PC-9 (cell line): Measurements from ENCODE around the gene NECAP2.

ENCODE experiments used
- EZH2 ChIP-seq: fragments of 200-600 bp; sonication (generic); IDR thresholded peaks from 2 replicates; pipeline ENCODE4 v1.8.0; 2017; ENCODE audit warnings: antibody characterized with exemption, low read depth
- TF ChIP-seq, protein P1 (sequence below): fragments of 200-600 bp; sonication (generic); conservative IDR thresholded peaks from 2 replicates; pipeline ENCODE4 v1.6.1; 2017; ENCODE audit warnings: mixed run types, antibody characterized with exemption, mild to moderate bottlenecking, moderate library complexity

DNA sequence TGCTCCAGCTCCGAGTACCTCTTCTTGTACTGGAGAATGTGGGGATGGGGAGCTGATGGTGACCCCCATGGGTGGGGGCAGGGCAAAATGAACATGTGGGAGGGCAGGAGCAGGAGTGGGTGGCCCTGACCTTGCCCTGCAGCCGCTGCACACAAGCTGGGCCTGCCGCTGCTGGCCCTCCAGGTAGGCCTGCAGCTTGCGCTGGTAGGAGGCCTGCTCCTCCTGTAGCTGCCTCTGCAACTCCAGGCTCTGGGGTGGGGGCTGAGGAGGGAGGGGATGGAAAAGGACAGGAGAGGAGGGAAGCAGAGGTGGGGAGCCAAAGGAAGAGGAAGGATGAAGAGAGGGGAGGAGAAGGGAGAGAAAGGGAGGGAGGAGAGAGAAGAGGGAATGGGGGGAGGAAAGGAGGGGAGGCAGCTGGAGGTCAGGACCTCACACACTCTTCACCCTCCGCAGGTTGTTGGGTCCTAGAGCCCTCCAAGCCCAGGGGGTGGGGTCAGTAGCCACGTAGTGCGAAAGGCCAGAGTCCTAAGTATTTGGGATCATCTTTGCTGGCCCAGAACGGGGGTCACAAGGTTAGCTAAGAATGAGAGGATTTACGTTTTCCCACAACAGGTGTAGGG is 50.6 kb downstream of the NECAP2 start:
- TF ChIP-seq, protein P1, sequence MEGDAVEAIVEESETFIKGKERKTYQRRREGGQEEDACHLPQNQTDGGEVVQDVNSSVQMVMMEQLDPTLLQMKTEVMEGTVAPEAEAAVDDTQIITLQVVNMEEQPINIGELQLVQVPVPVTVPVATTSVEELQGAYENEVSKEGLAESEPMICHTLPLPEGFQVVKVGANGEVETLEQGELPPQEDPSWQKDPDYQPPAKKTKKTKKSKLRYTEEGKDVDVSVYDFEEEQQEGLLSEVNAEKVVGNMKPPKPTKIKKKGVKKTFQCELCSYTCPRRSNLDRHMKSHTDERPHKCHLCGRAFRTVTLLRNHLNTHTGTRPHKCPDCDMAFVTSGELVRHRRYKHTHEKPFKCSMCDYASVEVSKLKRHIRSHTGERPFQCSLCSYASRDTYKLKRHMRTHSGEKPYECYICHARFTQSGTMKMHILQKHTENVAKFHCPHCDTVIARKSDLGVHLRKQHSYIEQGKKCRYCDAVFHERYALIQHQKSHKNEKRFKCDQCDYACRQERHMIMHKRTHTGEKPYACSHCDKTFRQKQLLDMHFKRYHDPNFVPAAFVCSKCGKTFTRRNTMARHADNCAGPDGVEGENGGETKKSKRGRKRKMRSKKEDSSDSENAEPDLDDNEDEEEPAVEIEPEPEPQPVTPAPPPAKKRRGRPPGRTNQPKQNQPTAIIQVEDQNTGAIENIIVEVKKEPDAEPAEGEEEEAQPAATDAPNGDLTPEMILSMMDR, result no peak
- no peak for TF ChIP-seq EZH2
